GM12874 (cell line): Measurements from ENCODE around the gene ITGA1.

Experiments used
- TF ChIP-seq, protein P1 (sequence below): IDR thresholded peaks from 2 replicates; pipeline ENCODE4 v1.5.1; 2011; ENCODE audit warnings: low read depth, mild to moderate bottlenecking, control low read depth, low read length, moderate library complexity; ENCODE audit not compliant: insufficient read depth

Gene ITGA1

DNA sequence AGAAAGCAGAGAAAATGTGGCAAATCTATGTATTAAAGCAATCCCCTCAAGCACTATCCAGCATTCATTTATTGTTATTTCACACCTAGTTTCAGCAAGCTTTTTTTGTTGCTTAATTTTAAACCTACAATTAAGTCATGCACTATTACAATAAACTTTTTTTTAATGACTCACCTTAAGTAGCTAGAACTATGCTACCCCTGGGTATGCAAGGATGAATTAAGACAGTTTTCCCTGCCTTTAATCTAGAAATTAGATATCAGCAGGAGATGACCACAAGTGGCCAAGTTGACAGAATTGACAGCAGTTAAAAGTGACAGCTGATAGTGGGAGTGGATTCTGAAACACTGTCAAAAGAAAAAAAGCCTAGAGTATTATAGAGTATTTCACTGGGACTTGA is 20.0 kb downstream of the ITGA1 start:
- TF ChIP-seq, protein P1, sequence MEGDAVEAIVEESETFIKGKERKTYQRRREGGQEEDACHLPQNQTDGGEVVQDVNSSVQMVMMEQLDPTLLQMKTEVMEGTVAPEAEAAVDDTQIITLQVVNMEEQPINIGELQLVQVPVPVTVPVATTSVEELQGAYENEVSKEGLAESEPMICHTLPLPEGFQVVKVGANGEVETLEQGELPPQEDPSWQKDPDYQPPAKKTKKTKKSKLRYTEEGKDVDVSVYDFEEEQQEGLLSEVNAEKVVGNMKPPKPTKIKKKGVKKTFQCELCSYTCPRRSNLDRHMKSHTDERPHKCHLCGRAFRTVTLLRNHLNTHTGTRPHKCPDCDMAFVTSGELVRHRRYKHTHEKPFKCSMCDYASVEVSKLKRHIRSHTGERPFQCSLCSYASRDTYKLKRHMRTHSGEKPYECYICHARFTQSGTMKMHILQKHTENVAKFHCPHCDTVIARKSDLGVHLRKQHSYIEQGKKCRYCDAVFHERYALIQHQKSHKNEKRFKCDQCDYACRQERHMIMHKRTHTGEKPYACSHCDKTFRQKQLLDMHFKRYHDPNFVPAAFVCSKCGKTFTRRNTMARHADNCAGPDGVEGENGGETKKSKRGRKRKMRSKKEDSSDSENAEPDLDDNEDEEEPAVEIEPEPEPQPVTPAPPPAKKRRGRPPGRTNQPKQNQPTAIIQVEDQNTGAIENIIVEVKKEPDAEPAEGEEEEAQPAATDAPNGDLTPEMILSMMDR = no peak

DNA sequence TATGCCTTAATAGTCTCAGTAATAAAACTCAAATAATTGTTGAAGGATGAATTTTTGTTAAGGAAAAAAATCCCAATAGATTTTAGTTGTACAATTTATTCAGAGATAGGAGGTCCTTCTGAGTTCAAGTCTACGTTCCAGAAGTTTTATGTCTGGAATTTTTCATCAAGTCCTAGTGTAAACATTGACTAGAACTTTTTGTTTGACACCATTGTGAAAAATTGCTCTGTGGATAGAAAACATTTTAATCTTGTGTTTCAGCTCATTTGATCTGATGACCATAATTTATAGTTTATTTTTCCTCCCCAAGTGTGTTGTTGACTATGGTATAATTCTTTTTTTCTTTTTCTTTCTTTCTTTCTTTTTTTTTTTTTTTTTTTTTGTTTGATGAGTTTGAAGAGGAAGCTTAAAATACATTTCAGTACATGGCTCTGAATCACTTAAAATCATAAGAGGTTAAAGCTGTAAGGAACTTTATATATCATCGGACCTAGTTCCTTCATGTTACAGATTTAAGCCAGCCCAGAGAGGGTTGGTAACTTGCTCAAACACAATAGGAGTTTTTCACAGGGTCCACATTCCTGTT is 20.7 kb downstream of the ITGA1 start:
- TF ChIP-seq, protein P1 = no peak

DNA sequence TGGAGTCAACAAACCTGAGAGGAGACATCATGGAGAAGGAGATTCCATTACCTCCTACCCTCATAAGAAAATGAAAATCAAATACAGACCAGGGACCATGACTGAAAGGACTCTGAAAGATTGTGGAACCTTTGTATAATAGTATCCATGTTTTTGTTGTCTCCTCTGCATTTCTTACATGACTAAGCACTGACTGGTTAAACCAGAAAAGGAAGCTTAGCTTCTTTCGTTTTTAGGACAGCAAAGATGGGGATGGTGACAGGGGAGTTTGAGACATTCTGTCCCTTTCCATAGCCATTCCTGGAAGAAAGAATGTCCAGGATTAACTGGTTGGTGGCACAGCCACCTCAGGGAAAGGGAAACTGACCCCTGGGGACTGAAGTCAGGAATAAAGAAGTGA is 22.2 kb downstream of the ITGA1 start:
- TF ChIP-seq, protein P1 = no peak

DNA sequence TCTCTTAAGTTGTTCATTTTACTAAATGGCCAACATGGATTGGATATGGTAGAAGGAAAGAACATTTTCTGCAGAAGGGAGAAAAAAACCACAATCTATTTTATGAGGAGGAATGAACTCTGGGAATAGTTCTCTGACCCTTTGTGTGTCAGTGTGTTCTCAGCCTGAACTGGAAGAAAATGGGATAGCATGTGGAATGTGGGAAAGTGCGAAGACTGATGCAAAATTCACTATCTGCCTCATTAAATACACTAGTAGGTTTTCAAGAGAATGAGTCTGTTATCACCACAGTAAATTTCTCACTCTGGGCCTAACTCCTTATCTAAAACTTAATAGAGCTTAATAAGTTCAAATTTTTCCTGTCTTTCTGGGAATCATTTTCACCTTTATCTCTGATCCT is 22.7 kb downstream of the ITGA1 start:
- TF ChIP-seq, protein P1 = no peak

DNA sequence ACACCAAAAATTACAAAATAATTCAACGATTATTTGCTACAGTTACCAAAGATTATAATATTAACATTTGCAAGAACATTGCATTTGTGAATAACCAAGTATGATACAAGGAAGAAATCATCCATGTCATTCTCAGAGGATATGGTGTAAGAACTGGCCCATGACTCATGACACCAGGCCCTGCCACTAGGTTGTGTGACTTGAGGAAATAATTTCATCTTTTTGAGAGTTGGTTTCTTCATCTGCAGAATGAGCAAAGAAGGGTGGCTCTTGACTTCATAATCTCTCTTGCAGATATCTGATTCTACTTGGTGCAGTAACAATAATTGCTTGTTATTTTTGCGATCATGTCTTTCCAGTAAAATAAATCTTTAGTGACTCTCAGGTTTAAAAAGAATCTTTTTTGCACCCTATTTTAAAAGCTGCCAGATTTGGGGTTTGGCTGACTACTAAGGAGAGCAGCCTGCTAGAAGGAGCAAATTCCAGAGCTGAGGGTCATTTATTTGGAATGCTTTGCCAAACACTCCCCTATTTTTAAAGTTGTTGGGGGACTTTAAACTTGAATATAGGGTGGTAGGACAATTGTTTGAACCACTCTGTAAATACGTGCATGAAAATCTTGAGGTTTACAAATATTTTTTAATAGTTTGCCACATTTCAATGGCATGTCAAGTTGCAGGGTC is 23.5 kb downstream of the ITGA1 start:
- TF ChIP-seq, protein P1 = no peak

DNA sequence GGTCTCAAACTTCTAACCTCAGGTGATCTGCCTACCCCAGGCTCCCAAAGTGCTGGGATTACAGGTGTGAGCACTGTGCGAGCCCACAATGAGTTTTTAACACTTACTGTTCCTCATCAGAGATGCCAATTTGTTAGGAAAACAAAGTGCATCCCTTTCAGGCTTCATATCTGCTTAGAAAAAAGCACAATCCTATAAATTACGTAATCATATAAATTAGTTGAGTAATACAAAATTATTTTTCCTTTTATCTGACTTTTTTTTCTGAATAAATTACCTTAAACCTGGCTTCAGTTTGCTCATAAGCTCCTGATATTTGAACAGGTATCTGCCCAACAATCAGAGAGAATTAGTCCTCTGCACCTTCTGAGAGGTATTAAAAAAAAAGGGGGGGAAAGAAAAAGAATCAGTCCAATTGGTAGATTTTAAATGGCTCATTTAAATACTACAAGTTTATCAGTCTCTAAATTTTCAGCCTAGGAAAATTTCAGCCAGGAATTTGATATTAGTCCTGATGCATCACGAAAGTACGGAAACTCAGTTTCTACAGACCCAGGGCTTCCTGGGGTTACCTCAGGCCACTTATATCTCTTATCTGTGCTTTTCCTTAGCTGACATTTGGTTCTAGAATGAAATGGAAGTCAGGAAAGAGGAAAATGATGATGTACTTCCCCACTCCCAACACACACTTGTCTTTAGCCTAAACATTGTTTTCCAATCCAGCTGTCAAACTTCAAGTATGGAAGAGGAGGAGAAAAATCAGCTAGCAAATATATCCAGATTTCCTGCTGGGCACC is 26.8 kb downstream of the ITGA1 start:
- TF ChIP-seq, protein P1 = no peak

DNA sequence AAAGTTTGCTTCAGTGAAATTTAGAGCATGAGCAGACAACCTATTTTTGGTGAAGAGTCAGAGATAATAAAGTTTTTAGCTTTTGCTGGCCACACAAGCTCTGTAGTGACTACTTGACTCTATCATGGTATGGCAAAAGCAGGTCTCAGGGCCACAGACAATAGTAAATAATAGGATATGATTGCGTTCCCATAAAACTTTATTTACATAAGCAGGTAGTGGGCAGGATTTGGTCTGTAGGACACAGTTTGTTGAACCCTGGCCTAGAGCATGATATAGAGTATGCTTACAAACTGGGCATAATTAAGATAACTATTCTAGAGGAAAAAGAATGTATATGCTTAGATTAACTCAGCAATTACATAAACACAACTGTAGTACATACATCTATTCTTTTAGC is 30.1 kb downstream of the ITGA1 start:
- TF ChIP-seq, protein P1 = no peak
